Upper lobe of left lung (tissue), 6 donors: ENCODE data around the gene HPS1. TPM values are rescaled to one million over a fixed set of nuclear protein-coding genes. Genes with fewer than 3 reads are reported as not detected.

ENCODE experiments used
- ATAC-seq, 2 donors: fragments of 200-7000 bp; cut with Tn5 transposase; one replicate each; pipeline ENCODE4 v1.9.1; 2022; ENCODE audit warnings: mild to moderate bottlenecking in 2 of 2, moderate library complexity in 2 of 2; ENCODE audit not compliant: low FRiP score in 2 of 2
- DNase-seq, 2 donors: peaks; one replicate each; pipeline ENCODE4 v3.0.0-alpha.2; 2019 to 2020
- H3K27ac ChIP-seq, 4 donors: fragments of 200-600 bp; sonication (generic); one replicate each; pipeline ENCODE4 v1.5.1; 2016 to 2019
- H3K27me3 ChIP-seq, 4 donors: fragments of 200-600 bp; sonication (generic); one replicate each; pipeline ENCODE4 v1.5.1; 2017 to 2019
- H3K36me3 ChIP-seq, 4 donors: fragments of 200-600 bp; sonication (generic); one replicate each; pipeline ENCODE4 v1.5.1; 2016 to 2019
- H3K4me1 ChIP-seq, 4 donors: fragments of 200-600 bp; sonication (generic); one replicate each; pipeline ENCODE4 v1.5.1; 2018 to 2019
- H3K4me3 ChIP-seq, 4 donors: fragments of 200-600 bp; sonication (generic); one replicate each; pipeline ENCODE4 v1.5.1; 2017 to 2019; ENCODE audit warnings: mild to moderate bottlenecking in 2 of 4, moderate library complexity in 1 of 4
- H3K9me3 ChIP-seq, 4 donors: fragments of 200-600 bp; sonication (generic); one replicate each; pipeline ENCODE4 v1.5.1; 2018 to 2019
- CTCF ChIP-seq, 6 experiments: fragments of 450-650 bp in 4 of 6; fragments of 200-600 bp in 2 of 6; sonication (generic) in 2 of 6; IDR thresholded peaks; one replicate each; pipeline ENCODE4 v1.5.1; 2016 to 2019; ENCODE audit warnings: antibody characterized with exemption in 6 of 6
- EP300 ChIP-seq, 4 donors: sonication (generic); formaldehyde crosslinking; IDR thresholded peaks; one replicate each; pipeline ENCODE4 v1.5.1; 2017; ENCODE audit warnings: antibody characterized with exemption in 4 of 4, control low read depth in 2 of 4
- POLR2A ChIP-seq, 4 donors: fragments of 450-650 bp; IDR thresholded peaks; one replicate each; pipeline ENCODE4 v1.5.1; 2016 to 2017; ENCODE audit warnings: antibody characterized with exemption in 4 of 4, mild to moderate bottlenecking in 2 of 4
- POLR2AphosphoS5 ChIP-seq, 2 donors: sonication (generic); formaldehyde crosslinking; IDR thresholded peaks; one replicate each; pipeline ENCODE4 v1.5.1; 2017; ENCODE audit warnings: antibody characterized with exemption in 2 of 2
- WGBS, 2 donors: methylation state at CpG; one replicate each; pipeline ENCODE4 v1.1.5; 2017 to 2018; 5-methylcytosine and 5-hydroxymethylcytosine counted together
- total RNA-seq, 6 donors: library from RNA; depleted of rRNA in 4 of 6; stranded (reverse); fragments of >200 nt in 4 of 6; gene quantifications; one replicate each; pipeline versions ENCODE4 v1.1.0 to v1.2.1, GENCODE V29; 2016 to 2021
- donor health status: DM: no; HTN: no; CAD: no; lungs with moderate emphysema.
- donor health status: DM: no; HTN: yes; CAD: no; lungs with severe emphysema.

The HPS1 gene
- total RNA-seq, 6 donors from 2014 or later: 45.8 to 103 (median 87.0) TPM

GRCh38 chr10:98458809-98459784 is 12.4 kb upstream of the HPS1 start:
- H3K27ac ChIP-seq: no peak overlapping the region
- DNase-seq (peak in 1 of 2 donors; percentile 59), ATAC-seq (no peak)
- no peak overlapping the region for H3K4me3 ChIP-seq
- no peaks in the 10 kb centered on the region for H3K36me3 ChIP-seq
- H3K4me1 ChIP-seq: peaks cover 0 to 6% (median 0%) of the 10 kb centered on the region in 4 donors
- H3K9me3 ChIP-seq: no peaks in the 10 kb centered on the region
- no peaks in the 10 kb centered on the region for H3K27me3 ChIP-seq
- TF ChIP-seq POLR2AphosphoS5 (IDR thresholded peaks at IDR 0.05) (no peak), POLR2A (IDR thresholded peaks at IDR 0.05) (no peak), EP300 (IDR thresholded peaks at IDR 0.05) (no peak), CTCF (IDR thresholded peaks at IDR 0.05) (no peak)
- 81 to 89% methylated on average over 13 to 15 of the region's 15 CpGs for WGBS, 2 donors

DNA sequence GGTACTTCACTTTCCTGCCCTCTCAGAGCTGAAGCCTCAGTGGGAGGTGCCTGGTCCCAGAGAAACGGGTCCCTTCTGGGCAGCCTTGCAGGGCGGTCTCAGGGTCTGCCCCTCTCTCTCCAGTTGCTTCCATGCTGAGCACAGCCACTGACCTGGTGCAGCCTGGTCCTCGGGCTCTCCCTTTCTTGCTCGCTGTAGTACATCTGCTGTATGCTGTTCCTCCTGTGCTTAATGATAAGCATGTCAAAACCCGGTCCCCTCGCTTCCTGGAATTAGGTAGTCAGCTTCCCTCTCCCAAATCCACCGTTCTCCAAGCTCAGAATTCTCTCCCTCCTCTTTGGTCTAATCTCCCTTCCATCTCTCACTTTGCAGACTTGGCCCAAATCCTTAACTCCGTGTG is 11.0 kb upstream of the HPS1 start:
- no peak for DNase-seq
- ATAC-seq: no peak
- H3K9me3 ChIP-seq: no peaks in the 10 kb centered on the region
- peaks cover 0 to 6% (median 0%) of the 10 kb centered on the region in 4 donors for H3K4me1 ChIP-seq
- H3K27ac ChIP-seq: no peak overlapping the region
- TF ChIP-seq EP300 (IDR thresholded peaks at IDR 0.05) (no peak), POLR2A (IDR thresholded peaks at IDR 0.05) (no peak), POLR2AphosphoS5 (IDR thresholded peaks at IDR 0.05) (no peak), CTCF (IDR thresholded peaks at IDR 0.05) (no peak)
- no peaks in the 10 kb centered on the region for H3K36me3 ChIP-seq
- 34 to 53% methylated on average over 8 of the region's 8 CpGs for WGBS, 2 donors
- H3K4me3 ChIP-seq: no peak overlapping the region
- H3K27me3 ChIP-seq: no peaks in the 10 kb centered on the region

DNA sequence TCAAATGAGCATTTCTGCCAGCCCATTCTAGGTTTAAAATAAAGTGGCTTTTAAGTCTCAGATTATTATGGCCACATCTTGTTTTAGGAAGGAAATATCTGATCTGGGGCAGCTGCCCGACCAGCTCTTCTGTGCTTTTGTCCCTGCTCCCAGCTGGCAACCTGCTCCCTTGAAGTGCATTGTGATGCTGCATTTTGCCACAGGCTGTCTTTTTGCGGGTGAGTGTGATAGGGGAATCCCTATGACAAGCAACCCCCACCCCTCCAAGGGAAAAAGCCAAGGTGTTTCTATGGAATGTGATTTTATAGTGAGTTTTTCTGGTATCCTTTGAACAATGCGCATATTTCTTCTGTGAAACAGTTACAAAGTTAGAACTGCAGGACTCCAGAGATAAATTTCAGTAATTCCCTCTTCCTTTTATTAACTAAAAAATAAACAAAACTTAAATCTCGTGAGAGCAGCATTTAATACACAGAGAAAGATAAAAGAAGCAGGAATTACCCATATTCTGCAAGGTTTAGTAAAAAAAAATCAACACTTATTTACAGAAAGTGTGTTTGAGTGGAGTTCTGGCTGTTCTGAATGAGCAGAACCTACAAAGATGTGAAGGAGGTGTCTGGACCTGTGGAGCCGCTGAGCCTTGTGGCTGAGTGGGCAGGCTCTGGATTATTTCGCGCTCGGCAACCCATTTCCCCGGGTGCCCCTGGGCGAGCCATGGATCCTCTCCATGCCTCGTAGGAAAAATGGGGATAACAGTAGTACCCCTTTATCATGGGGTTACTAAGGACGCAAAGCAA is 10.1 kb upstream of the HPS1 start:
- no peak for ATAC-seq
- Histone ChIP-seq H3K27me3 (no peaks in the 10 kb centered on the region), H3K27ac (no peak overlapping the region), H3K9me3 (no peaks in the 10 kb centered on the region), H3K4me3 (no peak overlapping the region), H3K4me1 (peaks cover 0 to 6% (median 0%) of the 10 kb centered on the region in 4 donors), H3K36me3 (no peaks in the 10 kb centered on the region)
- no peak for TF ChIP-seq POLR2A (IDR thresholded peaks at IDR 0.05)
- TF ChIP-seq CTCF (IDR thresholded peaks at IDR 0.05): no peak
- WGBS, 2 donors: 72 to 76% methylated on average over 12 of the region's 12 CpGs
- DNase-seq: no peak

DNA sequence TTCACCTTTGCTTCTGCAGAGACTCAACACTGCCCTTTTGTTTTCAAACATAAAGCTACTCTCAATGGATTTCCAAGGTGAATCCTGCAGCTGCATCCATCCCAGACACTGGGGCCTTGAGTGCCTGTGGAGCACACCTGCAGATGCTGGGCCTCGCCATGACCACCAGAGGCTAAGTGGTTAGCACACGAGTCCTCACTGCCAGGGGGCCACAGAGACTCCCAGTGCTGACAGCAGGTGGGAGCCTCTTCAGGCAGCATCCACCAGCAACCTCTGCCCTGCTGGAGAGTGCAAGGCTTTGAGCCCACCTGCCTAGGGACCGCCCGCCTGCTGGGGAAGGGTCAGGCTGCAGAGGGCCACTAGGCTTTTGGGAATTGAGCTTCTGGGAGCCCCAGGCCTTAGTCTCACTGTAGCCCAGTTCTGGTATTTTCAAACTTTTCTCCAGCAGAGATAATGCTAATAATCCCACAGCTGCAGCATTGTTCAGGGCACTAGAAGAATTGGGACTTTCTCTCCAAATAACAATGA is 9.4 kb upstream of the HPS1 start:
- ATAC-seq: no peak
- WGBS, 2 donors: 96 to 100% methylated on average over 1 to 3 of the region's 4 CpGs
- no peak overlapping the region for H3K27ac ChIP-seq
- H3K27me3 ChIP-seq: no peaks in the 10 kb centered on the region
- no peak for DNase-seq
- H3K4me3 ChIP-seq: no peak overlapping the region
- H3K36me3 ChIP-seq: no peaks in the 10 kb centered on the region
- peaks cover 0 to 6% (median 0%) of the 10 kb centered on the region in 4 donors for H3K4me1 ChIP-seq
- no peaks in the 10 kb centered on the region for H3K9me3 ChIP-seq
- TF ChIP-seq EP300 (IDR thresholded peaks at IDR 0.05) (no peak), POLR2AphosphoS5 (IDR thresholded peaks at IDR 0.05) (no peak), POLR2A (IDR thresholded peaks at IDR 0.05) (no peak), CTCF (IDR thresholded peaks at IDR 0.05) (no peak)
